AG04450 (cell line): Measurements from ENCODE around the gene WHRN. TPM values are rescaled to one million over a fixed set of nuclear protein-coding genes. Genes with fewer than 3 reads are reported as not detected.

Experiments
- CTCF ChIA-PET: fragments of 300-600, 350-600 bp; formaldehyde crosslinking; extraction: SDS; loops from one replicate; lab custom pipeline; 2022; ENCODE audit warnings: antibody characterized with exemption, inconsistent platforms; lab: Charles Lee
- POLR2A ChIA-PET: fragments of 350-600 bp; formaldehyde crosslinking; extraction: SDS; loops from one replicate; lab custom pipeline; 2021; ENCODE audit warnings: antibody characterized with exemption, inconsistent platforms; lab: Yijun Ruan, JAX
- DNase-seq: peaks from one replicate; pipeline ENCODE4 v3.0.0-alpha.2; 2011; ENCODE audit warnings: low read depth, low spot score
- H3K27ac ChIP-seq: one replicate; pipeline ENCODE4 v1.5.1; 2012; ENCODE audit warnings: low read depth, low read length, control low read depth
- H3K27me3 ChIP-seq: one replicate; pipeline ENCODE4 v1.6.0; 2012; ENCODE audit warnings: low read length; ENCODE audit not compliant: control insufficient read depth, insufficient read depth
- H3K4me3 ChIP-seq: 2 replicates; pipeline ENCODE4 v1.5.1; 2011; ENCODE audit warnings: mild to moderate bottlenecking, low read depth, low read length, control low read depth
- H3K9me3 ChIP-seq: 2 replicates; pipeline ENCODE4 v1.5.1; 2012; ENCODE audit warnings: low read length; ENCODE audit not compliant: control insufficient read depth, insufficient read depth
- polyA plus RNA-seq: library from polyadenylated mRNA; depleted of rRNA; stranded (reverse); fragments of >200 nt; gene quantifications from 2 replicates; pipeline ENCODE4 v1.2.3, GENCODE V29; 2011
- TF ChIP-seq, protein P1 (sequence below): IDR thresholded peaks from 2 replicates; pipeline ENCODE4 v1.5.1; 2011; ENCODE audit warnings: low read depth, low read length, control low read depth, inconsistent platforms

WHRN gene
- polyA plus RNA-seq, 1 experiment, result 1.1 TPM

DNA sequence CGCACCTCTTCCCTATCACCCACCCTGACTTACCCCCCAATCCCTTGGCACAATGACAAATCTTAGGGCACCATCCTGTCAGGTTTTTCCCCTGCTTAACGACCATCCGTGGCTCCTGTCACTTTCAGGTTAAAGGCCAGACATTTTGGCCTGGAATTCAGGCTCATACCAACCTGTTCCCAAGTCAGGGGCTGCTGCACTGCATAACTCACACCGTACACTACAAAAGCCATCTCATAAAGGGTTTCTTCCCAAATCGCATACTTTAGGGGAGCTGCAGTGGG lies 110.0 kb downstream of the WHRN start:
- DNase-seq, result no peak
- CTCF ChIA-PET, result interaction anchor here (2.8 kb wide), 1 partner anchor 258 kb away, joined by 10 read pairs; no protein-coding TSS in a partner anchor
- Histone ChIP-seq H3K27ac (no peak overlapping the region), H3K4me3 (peak overlapping the region; percentile 27; the same call in 1 of the 2 replicates), H3K27me3 (no peaks in the 10 kb centered on the region), H3K9me3 (no peaks in the 10 kb centered on the region; the same call in 1 of the 2 replicates)
- TF ChIP-seq, protein P1, sequence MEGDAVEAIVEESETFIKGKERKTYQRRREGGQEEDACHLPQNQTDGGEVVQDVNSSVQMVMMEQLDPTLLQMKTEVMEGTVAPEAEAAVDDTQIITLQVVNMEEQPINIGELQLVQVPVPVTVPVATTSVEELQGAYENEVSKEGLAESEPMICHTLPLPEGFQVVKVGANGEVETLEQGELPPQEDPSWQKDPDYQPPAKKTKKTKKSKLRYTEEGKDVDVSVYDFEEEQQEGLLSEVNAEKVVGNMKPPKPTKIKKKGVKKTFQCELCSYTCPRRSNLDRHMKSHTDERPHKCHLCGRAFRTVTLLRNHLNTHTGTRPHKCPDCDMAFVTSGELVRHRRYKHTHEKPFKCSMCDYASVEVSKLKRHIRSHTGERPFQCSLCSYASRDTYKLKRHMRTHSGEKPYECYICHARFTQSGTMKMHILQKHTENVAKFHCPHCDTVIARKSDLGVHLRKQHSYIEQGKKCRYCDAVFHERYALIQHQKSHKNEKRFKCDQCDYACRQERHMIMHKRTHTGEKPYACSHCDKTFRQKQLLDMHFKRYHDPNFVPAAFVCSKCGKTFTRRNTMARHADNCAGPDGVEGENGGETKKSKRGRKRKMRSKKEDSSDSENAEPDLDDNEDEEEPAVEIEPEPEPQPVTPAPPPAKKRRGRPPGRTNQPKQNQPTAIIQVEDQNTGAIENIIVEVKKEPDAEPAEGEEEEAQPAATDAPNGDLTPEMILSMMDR, result no peak
- POLR2A ChIA-PET, result no interaction called here

DNA sequence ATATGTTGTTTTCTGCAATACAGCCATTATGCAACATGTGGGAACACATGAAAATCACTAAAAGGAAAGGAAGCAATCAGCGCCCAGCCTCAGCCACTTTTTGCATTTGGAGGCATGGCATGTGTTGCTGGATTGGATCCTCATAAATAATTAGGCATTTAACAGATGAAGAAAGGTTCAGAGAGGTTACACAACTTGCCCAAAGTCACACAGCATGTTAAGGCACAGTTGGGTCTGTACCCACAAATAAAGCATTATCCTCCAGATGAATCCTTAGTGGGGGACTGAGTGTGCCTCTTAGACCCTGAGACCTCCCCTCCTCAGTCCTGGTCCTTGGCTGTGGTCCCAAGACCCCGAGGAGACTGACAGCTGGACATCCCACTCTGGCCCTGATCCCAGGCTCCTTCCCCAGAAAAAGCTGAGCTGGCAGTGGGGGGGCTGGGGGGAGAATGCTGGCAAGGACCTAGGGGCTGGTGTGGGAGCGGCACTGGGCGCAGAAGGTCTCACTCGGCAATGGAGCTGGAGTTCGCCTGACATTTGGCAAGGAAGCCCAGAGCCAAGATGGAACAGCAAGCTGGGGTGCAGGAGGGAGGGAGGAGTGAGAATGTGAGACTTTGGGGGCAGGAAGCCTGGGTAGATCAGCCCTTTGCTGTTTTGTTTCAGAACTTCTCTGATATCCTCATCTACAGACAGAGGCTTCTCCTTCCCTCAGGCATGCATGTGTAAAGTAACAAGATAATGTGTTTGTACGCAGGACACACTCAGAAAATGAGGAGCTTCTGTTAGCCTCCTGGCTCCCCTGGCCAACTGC lies 110.5 kb downstream of the WHRN start:
- Histone ChIP-seq H3K27ac (no peak overlapping the region), H3K9me3 (no peaks in the 10 kb centered on the region; the same call in 1 of the 2 replicates), H3K27me3 (no peaks in the 10 kb centered on the region), H3K4me3 (no peak overlapping the region)
- TF ChIP-seq, protein P1, result no peak
- ChIA-PET CTCF (no interaction called here), POLR2A (no interaction called here)
- no peak for DNase-seq

DNA sequence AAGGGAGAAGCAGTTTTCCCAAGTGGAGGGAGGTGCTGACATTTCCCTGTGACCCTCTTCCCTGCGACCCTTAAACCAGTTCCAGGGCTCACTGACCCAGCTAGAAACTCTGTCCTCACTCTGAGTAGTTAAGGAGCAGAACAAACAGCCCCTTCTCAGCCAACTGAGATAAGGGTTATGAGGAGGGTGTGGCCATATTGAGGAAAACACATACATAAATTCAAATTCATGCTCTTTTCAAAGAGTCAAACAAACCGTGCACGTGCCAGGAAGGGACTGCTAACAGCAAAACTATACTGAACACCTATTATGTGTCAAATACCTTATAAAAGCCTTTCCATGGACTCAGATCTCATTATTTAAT lies 112.5 kb downstream of the WHRN start:
- Histone ChIP-seq H3K27ac (no peak overlapping the region), H3K9me3 (no peaks in the 10 kb centered on the region), H3K27me3 (no peaks in the 10 kb centered on the region), H3K4me3 (no peak overlapping the region)
- DNase-seq, result no peak
- TF ChIP-seq, protein P1, result no peak
- ChIA-PET CTCF (interaction anchor here (2.0 kb wide), 1 partner anchor 13 kb away, joined by 8 read pairs; no protein-coding TSS in a partner anchor), POLR2A (no interaction called here)

DNA sequence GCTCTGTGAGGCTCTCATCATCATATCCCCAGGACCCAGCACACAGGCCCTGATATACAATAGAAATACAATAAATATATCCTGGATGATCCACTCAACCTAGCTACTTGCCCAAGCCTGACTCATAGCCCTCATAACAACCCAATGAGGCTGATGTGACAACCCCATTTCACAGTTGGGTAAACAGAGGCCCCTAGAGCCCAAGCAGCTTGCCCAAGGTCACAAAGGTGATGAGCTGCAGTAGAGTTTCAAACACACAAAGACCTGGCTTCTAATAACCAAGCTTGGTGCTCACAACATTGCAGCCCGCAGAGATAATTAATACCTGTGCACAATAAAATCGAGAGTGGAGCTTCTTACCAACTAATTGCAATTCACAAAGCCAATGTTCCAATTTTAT lies 114.3 kb downstream of the WHRN start:
- Histone ChIP-seq H3K27ac (no peak overlapping the region), H3K27me3 (no peaks in the 10 kb centered on the region), H3K9me3 (no peaks in the 10 kb centered on the region), H3K4me3 (no peak overlapping the region)
- POLR2A ChIA-PET, result no interaction called here
- TF ChIP-seq, protein P1, result no peak
- no peak for DNase-seq
- CTCF ChIA-PET, result interaction anchor here (0.7 to 1.5 kb wide), 3 partner anchors 15 to 625 kb away, joined by 3 to 4 read pairs (median 3); no protein-coding TSS in a partner anchor

DNA sequence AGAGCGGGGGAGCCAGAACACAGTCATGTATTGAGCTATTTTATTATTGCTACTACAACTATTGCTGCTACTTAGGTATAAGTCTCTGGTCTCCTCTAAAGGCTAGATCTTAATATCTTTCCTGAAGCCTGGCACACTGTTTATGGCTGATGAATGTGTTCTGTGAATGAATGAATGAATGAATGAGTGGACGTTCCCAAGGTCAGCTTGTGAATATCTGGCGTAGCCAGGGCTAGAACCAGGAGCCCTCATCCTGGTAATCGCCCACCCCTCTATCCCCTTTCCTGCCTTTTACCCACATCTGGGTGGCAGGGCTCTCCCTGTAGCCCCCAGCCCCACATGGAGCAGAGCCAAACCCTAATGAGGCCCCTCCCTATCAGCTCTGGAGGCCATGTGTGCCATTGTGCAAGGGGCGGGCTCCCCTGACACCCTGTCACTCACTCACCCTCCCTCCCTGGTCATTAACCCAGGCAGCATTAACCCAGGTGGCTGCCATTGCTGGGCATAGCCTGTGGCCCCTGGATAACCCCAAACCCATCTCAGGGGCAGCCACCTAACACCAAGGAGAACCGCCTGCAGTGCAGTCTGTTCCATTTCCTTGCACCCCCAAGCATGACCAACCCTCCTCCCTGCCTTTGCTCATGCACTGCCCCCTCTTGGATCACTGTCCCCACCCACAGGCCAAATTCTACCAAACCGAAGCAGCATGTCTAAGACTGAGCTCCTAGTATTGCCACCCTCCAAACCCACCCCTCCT lies 115.5 kb downstream of the WHRN start:
- POLR2A ChIA-PET, result no interaction called here
- no peak for DNase-seq
- H3K4me3 ChIP-seq, result no peak overlapping the region
- CTCF ChIA-PET, result interaction anchor here (1.3 to 2.1 kb wide), 4 partner anchors 16 to 307 kb away, joined by 3 to 9 read pairs (median 4); no protein-coding TSS in a partner anchor
- TF ChIP-seq, protein P1, result no peak
- H3K27me3 ChIP-seq, result no peaks in the 10 kb centered on the region
- H3K9me3 ChIP-seq, result no peaks in the 10 kb centered on the region
- H3K27ac ChIP-seq, result no peak overlapping the region
